Measurements from ENCODE around the gene ZRANB1.

- TF ChIP-seq, protein P1, sequence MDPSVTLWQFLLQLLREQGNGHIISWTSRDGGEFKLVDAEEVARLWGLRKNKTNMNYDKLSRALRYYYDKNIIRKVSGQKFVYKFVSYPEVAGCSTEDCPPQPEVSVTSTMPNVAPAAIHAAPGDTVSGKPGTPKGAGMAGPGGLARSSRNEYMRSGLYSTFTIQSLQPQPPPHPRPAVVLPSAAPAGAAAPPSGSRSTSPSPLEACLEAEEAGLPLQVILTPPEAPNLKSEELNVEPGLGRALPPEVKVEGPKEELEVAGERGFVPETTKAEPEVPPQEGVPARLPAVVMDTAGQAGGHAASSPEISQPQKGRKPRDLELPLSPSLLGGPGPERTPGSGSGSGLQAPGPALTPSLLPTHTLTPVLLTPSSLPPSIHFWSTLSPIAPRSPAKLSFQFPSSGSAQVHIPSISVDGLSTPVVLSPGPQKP (IDR thresholded peaks at IDR 0.05; ENCODE audit: borderline replicate concordance, low read depth, low read length) = no peak
- no peak for TF ChIP-seq RAD21 (IDR thresholded peaks at IDR 0.05; ENCODE audit: low read length)
- TF ChIP-seq, protein P2, sequence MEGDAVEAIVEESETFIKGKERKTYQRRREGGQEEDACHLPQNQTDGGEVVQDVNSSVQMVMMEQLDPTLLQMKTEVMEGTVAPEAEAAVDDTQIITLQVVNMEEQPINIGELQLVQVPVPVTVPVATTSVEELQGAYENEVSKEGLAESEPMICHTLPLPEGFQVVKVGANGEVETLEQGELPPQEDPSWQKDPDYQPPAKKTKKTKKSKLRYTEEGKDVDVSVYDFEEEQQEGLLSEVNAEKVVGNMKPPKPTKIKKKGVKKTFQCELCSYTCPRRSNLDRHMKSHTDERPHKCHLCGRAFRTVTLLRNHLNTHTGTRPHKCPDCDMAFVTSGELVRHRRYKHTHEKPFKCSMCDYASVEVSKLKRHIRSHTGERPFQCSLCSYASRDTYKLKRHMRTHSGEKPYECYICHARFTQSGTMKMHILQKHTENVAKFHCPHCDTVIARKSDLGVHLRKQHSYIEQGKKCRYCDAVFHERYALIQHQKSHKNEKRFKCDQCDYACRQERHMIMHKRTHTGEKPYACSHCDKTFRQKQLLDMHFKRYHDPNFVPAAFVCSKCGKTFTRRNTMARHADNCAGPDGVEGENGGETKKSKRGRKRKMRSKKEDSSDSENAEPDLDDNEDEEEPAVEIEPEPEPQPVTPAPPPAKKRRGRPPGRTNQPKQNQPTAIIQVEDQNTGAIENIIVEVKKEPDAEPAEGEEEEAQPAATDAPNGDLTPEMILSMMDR (conservative IDR thresholded peaks at IDR 0.05; ENCODE audit: low read depth, low read length) = no peak
- TF ChIP-seq RFX5 (IDR thresholded peaks at IDR 0.05; ENCODE audit: low read depth, low read length) = no peak
- no peak for TF ChIP-seq CHD1 (IDR thresholded peaks at IDR 0.05; ENCODE audit: low read depth, low read length)
- no peak for TF ChIP-seq POLR2A (IDR thresholded peaks at IDR 0.05; ENCODE audit: low read depth, low read length)
- no peak for TF ChIP-seq BHLHE40 (IDR thresholded peaks at IDR 0.05; ENCODE audit: low read depth, low read length)
- TF ChIP-seq MXI1 (IDR thresholded peaks at IDR 0.05; ENCODE audit: borderline replicate concordance, low read depth, low read length) = no peak
Observed at GRCh38 chr10:124994573-124995473, 52.9 kb downstream of the ZRANB1 start.

Data from IMR-90 (cell line).